Glutamatergic neuron (in vitro differentiated cells): ENCODE results near the gene UBE2B. TPM values are rescaled to one million over a fixed set of nuclear protein-coding genes. Genes with fewer than 3 reads are reported as not detected.

ENCODE experiments used
- DNase-seq: peaks from one replicate; pipeline ENCODE4 v3.0.0; 2022
- H3K27ac Mint-ChIP-seq: one replicate; pipeline ENCODE4 v1.8.0; 2020; ENCODE audit warnings: mild to moderate bottlenecking, mixed read lengths, inconsistent platforms; ENCODE audit not compliant: unreplicated experiment
- H3K27me3 Mint-ChIP-seq: one replicate; pipeline ENCODE4 v1.8.0; 2020; ENCODE audit warnings: mild to moderate bottlenecking, moderate library complexity, mixed read lengths, inconsistent platforms; ENCODE audit not compliant: unreplicated experiment
- H3K36me3 Mint-ChIP-seq: one replicate; pipeline ENCODE4 v1.8.0; 2020; ENCODE audit warnings: mild to moderate bottlenecking, mixed read lengths, inconsistent platforms; ENCODE audit not compliant: unreplicated experiment
- H3K4me1 Mint-ChIP-seq: one replicate; pipeline ENCODE4 v1.8.0; 2020; ENCODE audit warnings: mild to moderate bottlenecking, low read depth, mixed read lengths, inconsistent platforms; ENCODE audit not compliant: unreplicated experiment
- H3K4me3 Mint-ChIP-seq: one replicate; pipeline ENCODE4 v1.8.0; 2020; ENCODE audit warnings: mild to moderate bottlenecking, mixed read lengths, inconsistent platforms; ENCODE audit not compliant: unreplicated experiment
- H3K9me3 Mint-ChIP-seq: one replicate; pipeline ENCODE4 v1.8.0; 2020; ENCODE audit warnings: mild to moderate bottlenecking, moderate library complexity, mixed read lengths, inconsistent platforms; ENCODE audit not compliant: unreplicated experiment
- CTCF ChIP-seq: fragments of 200-600 bp; sonication (generic); IDR thresholded peaks from one replicate; pipeline ENCODE4 v1.5.0; 2021; ENCODE audit not compliant: partially characterized antibody, unreplicated experiment
- total RNA-seq: library from RNA; stranded (reverse); fragmentation: NEBNext Ultra II Directional; extraction: Animal tissue kit (Norgen Biotek cat#: 25700); gene quantifications from one replicate; pipeline ENCODE4 v1.2.1, GENCODE V29; 2021; ENCODE audit not compliant: unreplicated experiment

The UBE2B gene
- total RNA-seq, 1 donor from 2014 or later, result 67.3 TPM

- Mint-ChIP-seq H3K27ac (peak overlapping the region; percentile 96), H3K36me3 (no peaks in the 10 kb centered on the region), H3K4me3 (peak overlapping the region; percentile 98), H3K4me1 (no peaks in the 10 kb centered on the region), H3K9me3 (no peaks in the 10 kb centered on the region), H3K27me3 (peaks cover 3% of the 10 kb centered on the region)
- DNase-seq, result no peak
- TF ChIP-seq CTCF, result no peak
Observed at GRCh38 chr5:134411228-134411545, 39.8 kb downstream of the UBE2B start.

- DNase-seq, result peak; percentile 94
- peaks cover 3% of the 10 kb centered on the region for H3K27me3 Mint-ChIP-seq
- no peaks in the 10 kb centered on the region for H3K4me1 Mint-ChIP-seq
- no peaks in the 10 kb centered on the region for H3K36me3 Mint-ChIP-seq
- H3K9me3 Mint-ChIP-seq, result no peaks in the 10 kb centered on the region
- TF ChIP-seq CTCF, result no peak
- H3K27ac Mint-ChIP-seq, result peak within 1 kb of the TSS; percentile 96
- peak within 1 kb of the TSS; percentile 98 for H3K4me3 Mint-ChIP-seq
Observed at GRCh38 chr5:134411546-134412266, 40.3 kb downstream of the UBE2B start, which contains the start of gene CDKN2AIPNL. CDKN2AIPNL (minus strand) TSS chr5:134411881; CDS start chr5:134411854, 27 bp downstream.

GRCh38 chr5:134413046-134413445 is 41.7 kb downstream of the UBE2B start:
- Mint-ChIP-seq H3K4me1 (no peaks in the 10 kb centered on the region), H3K36me3 (no peaks in the 10 kb centered on the region), H3K27me3 (peaks cover 3% of the 10 kb centered on the region), H3K4me3 (peak overlapping the region; percentile 15), H3K9me3 (no peaks in the 10 kb centered on the region), H3K27ac (no peak overlapping the region)
- TF ChIP-seq CTCF, result no peak
- no peak for DNase-seq

GRCh38 chr5:134417707-134418106 is 46.3 kb downstream of the UBE2B start:
- H3K27ac Mint-ChIP-seq, result no peak overlapping the region
- no peaks in the 10 kb centered on the region for H3K9me3 Mint-ChIP-seq
- H3K36me3 Mint-ChIP-seq, result no peaks in the 10 kb centered on the region
- H3K4me1 Mint-ChIP-seq, result no peaks in the 10 kb centered on the region
- TF ChIP-seq CTCF, result no peak
- no peak overlapping the region for H3K4me3 Mint-ChIP-seq
- DNase-seq, result no peak
- H3K27me3 Mint-ChIP-seq, result no peaks in the 10 kb centered on the region

GRCh38 chr5:134418958-134419357 is 47.6 kb downstream of the UBE2B start:
- no peaks in the 10 kb centered on the region for H3K27me3 Mint-ChIP-seq
- no peaks in the 10 kb centered on the region for H3K9me3 Mint-ChIP-seq
- no peaks in the 10 kb centered on the region for H3K4me1 Mint-ChIP-seq
- no peaks in the 10 kb centered on the region for H3K36me3 Mint-ChIP-seq
- H3K27ac Mint-ChIP-seq, result no peak overlapping the region
- DNase-seq, result no peak
- TF ChIP-seq CTCF, result no peak
- no peak overlapping the region for H3K4me3 Mint-ChIP-seq
